Panc1 (cell line): ENCODE data around the gene KTN1. TPM values are rescaled to one million over a fixed set of nuclear protein-coding genes. Genes with fewer than 3 reads are reported as not detected.

Experiments used
- ATAC-seq: fragments of 200-7000 bp; cut with Tn5 transposase; 2 replicates; pipeline ENCODE4 v1.9.1; 2020; ENCODE audit warnings: mild to moderate bottlenecking, moderate library complexity
- BruUV-seq: library from RNA; stranded (reverse); fragments of 400-500 nt; replicated peaks from 2 replicates; lab custom pipeline; 2021; lab: Mats Ljungman, UMichigan
- CTCF ChIA-PET: fragments of 300-600 bp; sonication (Branson Sonifier 250); formaldehyde crosslinking; loops from one replicate; lab custom pipeline; 2022; ENCODE audit warnings: antibody characterized with exemption; lab: Charles Lee
- POLR2A ChIA-PET: fragments of 300-600 bp; sonication (Branson Sonifier 250); formaldehyde crosslinking; loops from one replicate; lab custom pipeline; 2022; ENCODE audit warnings: antibody characterized with exemption; lab: Charles Lee
- DNase-seq: peaks from one replicate; pipeline ENCODE4 v3.0.0-alpha.2; 2010; ENCODE audit warnings: low read depth, low spot score
- H3K27ac ChIP-seq: 2 replicates; pipeline ENCODE4 v1.5.1; 2011; ENCODE audit warnings: mild to moderate bottlenecking, low read length, inconsistent platforms
- H3K27me3 ChIP-seq: fragments of 200-500 bp; sonication (Bioruptor generic); 2 replicates; pipeline ENCODE4 v1.6.0; 2014; ENCODE audit warnings: low read length, inconsistent platforms; ENCODE audit not compliant: control insufficient read depth, insufficient read depth
- H3K36me3 ChIP-seq: fragments of 200-500 bp; sonication (Bioruptor generic); 2 replicates; pipeline ENCODE4 v1.5.1; 2014; ENCODE audit warnings: inconsistent platforms, mild to moderate bottlenecking, low read length, moderate library complexity; ENCODE audit not compliant: control insufficient read depth, insufficient read depth
- H3K4me1 ChIP-seq: 2 replicates; pipeline ENCODE4 v1.5.1; 2011; ENCODE audit warnings: inconsistent platforms, mild to moderate bottlenecking, low read length, moderate library complexity; ENCODE audit not compliant: control insufficient read depth, insufficient read depth
- H3K4me3 ChIP-seq, 2 experiments: 2 replicates each; pipeline ENCODE4 v1.5.1; 2011 to 2012; ENCODE audit warnings: low read depth in 2 of 2, low read length in 2 of 2, mild to moderate bottlenecking in 2 of 2, inconsistent platforms in 1 of 2, moderate library complexity in 1 of 2
- H3K9me3 ChIP-seq: fragments of 200-500 bp; sonication (Bioruptor generic); 2 replicates; pipeline ENCODE4 v1.5.1; 2014; ENCODE audit warnings: low read depth, mild to moderate bottlenecking, inconsistent platforms, low read length, moderate library complexity; ENCODE audit not compliant: control insufficient read depth, insufficient read depth
- POLR2AphosphoS5 ChIP-seq: IDR thresholded peaks from 2 replicates; pipeline ENCODE4 v1.6.1; 2012; ENCODE audit warnings: mild to moderate bottlenecking, low read depth, low read length, moderate library complexity
- SIN3A ChIP-seq: IDR thresholded peaks from 2 replicates; pipeline ENCODE4 v1.6.1; 2012; ENCODE audit warnings: low read depth, mild to moderate bottlenecking, low read length, moderate library complexity, borderline replicate concordance; ENCODE audit not compliant: insufficient read depth
- TCF7L2 ChIP-seq: IDR thresholded peaks from 2 replicates; pipeline ENCODE4 v1.6.1; 2011; ENCODE audit warnings: mild to moderate bottlenecking, low read depth, low read length, inconsistent platforms
- in situ Hi-C: cut with HindIII; loops from 2 replicates; pipeline ENCODE4 v1.10.0; 2016; ENCODE audit warnings: low sequenced_read_pairs, low pct_unique_long_range_greater_than_20kb
- intact Hi-C: fragments of 100-400 bp; cut with micrococcal nuclease; formaldehyde crosslinking; loops from one replicate; pipeline ENCODE4 v1.10.0; 2022; ENCODE audit not compliant: unreplicated experiment
- total RNA-seq: library from RNA; stranded (reverse); gene quantifications from one replicate; pipeline ENCODE4 v1.2.1, GENCODE V29; 2021; ENCODE audit not compliant: unreplicated experiment
- TF ChIP-seq, protein P1 (sequence below): fragments of 450-650 bp; IDR thresholded peaks from 2 replicates; pipeline ENCODE4 v1.5.1; 2017; ENCODE audit warnings: mild to moderate bottlenecking
- TF ChIP-seq, protein P2 (sequence below), 2 experiments: IDR thresholded peaks; 2 replicates each; pipeline ENCODE4 v1.6.1; 2011 to 2012; ENCODE audit warnings: low read depth in 2 of 2, control low read depth in 1 of 2, low read length in 1 of 2, mild to moderate bottlenecking in 1 of 2, moderate library complexity in 1 of 2; ENCODE audit not compliant: insufficient read depth in 1 of 2

The KTN1 gene
- total RNA-seq, 1 experiment from 2014 or later, result 310 TPM

DNA sequence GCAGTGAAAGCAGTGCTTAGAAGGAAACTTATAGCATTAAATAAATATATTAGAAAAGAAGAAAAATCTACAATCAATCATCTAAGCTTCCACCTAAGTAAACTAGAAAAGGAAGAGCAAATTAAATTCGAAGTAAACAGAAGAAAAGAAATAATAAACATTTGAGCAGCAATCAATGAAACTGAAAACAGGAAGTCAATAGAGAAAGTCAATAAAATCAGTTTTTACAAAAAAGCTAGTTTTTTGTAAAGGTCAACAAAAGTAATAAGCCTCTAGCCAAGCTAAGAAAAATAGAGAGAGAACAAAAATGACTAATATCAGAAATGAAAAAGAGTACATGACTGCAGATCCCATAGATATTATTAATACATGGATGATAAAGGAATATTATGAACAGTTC is 34.2 kb upstream of the KTN1 start:
- Histone ChIP-seq H3K9me3 (no peaks in the 10 kb centered on the region), H3K4me3 (no peak overlapping the region), H3K4me1 (peaks cover 18% of the 10 kb centered on the region), H3K27ac (no peak overlapping the region; the same call in 1 of the 2 replicates), H3K27me3 (no peaks in the 10 kb centered on the region), H3K36me3 (no peaks in the 10 kb centered on the region)
- intact Hi-C loops, result no loop called here
- ChIA-PET POLR2A (no interaction called here), CTCF (no interaction called here)
- BruUV-seq, result no TSS peak
- DNase-seq (no peak), ATAC-seq (no peak)
- TF ChIP-seq, protein P1, sequence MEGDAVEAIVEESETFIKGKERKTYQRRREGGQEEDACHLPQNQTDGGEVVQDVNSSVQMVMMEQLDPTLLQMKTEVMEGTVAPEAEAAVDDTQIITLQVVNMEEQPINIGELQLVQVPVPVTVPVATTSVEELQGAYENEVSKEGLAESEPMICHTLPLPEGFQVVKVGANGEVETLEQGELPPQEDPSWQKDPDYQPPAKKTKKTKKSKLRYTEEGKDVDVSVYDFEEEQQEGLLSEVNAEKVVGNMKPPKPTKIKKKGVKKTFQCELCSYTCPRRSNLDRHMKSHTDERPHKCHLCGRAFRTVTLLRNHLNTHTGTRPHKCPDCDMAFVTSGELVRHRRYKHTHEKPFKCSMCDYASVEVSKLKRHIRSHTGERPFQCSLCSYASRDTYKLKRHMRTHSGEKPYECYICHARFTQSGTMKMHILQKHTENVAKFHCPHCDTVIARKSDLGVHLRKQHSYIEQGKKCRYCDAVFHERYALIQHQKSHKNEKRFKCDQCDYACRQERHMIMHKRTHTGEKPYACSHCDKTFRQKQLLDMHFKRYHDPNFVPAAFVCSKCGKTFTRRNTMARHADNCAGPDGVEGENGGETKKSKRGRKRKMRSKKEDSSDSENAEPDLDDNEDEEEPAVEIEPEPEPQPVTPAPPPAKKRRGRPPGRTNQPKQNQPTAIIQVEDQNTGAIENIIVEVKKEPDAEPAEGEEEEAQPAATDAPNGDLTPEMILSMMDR, result no peak
- in situ Hi-C loops, result no loop called here

GRCh38 chr14:55546212-55546874 is 33.7 kb upstream of the KTN1 start:
- H3K4me1 ChIP-seq, result peaks cover 13% of the 10 kb centered on the region
- no peak overlapping the region for H3K4me3 ChIP-seq
- ATAC-seq, result no peak
- BruUV-seq, result no TSS peak
- no peak for TF ChIP-seq SIN3A
- TF ChIP-seq, protein P1, result no peak
- TF ChIP-seq TCF7L2, result no peak
- TF ChIP-seq POLR2AphosphoS5, result no peak
- TF ChIP-seq, protein P2, sequence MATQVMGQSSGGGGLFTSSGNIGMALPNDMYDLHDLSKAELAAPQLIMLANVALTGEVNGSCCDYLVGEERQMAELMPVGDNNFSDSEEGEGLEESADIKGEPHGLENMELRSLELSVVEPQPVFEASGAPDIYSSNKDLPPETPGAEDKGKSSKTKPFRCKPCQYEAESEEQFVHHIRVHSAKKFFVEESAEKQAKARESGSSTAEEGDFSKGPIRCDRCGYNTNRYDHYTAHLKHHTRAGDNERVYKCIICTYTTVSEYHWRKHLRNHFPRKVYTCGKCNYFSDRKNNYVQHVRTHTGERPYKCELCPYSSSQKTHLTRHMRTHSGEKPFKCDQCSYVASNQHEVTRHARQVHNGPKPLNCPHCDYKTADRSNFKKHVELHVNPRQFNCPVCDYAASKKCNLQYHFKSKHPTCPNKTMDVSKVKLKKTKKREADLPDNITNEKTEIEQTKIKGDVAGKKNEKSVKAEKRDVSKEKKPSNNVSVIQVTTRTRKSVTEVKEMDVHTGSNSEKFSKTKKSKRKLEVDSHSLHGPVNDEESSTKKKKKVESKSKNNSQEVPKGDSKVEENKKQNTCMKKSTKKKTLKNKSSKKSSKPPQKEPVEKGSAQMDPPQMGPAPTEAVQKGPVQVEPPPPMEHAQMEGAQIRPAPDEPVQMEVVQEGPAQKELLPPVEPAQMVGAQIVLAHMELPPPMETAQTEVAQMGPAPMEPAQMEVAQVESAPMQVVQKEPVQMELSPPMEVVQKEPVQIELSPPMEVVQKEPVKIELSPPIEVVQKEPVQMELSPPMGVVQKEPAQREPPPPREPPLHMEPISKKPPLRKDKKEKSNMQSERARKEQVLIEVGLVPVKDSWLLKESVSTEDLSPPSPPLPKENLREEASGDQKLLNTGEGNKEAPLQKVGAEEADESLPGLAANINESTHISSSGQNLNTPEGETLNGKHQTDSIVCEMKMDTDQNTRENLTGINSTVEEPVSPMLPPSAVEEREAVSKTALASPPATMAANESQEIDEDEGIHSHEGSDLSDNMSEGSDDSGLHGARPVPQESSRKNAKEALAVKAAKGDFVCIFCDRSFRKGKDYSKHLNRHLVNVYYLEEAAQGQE (IDR thresholded peaks at IDR 0.05; ENCODE audit: insufficient read depth in 1 of 2, low read depth in 2 of 2, low read length in 1 of 2), result no peak
- H3K27ac ChIP-seq, result peak overlapping the region; percentile 26; the same call in 1 of the 2 replicates
- intact Hi-C loops, result no loop called here
- H3K27me3 ChIP-seq, result no peaks in the 10 kb centered on the region
- POLR2A ChIA-PET, result no interaction called here
- in situ Hi-C loops, result no loop called here
- CTCF ChIA-PET, result no interaction called here
- no peaks in the 10 kb centered on the region for H3K36me3 ChIP-seq
- DNase-seq, result no peak
- no peaks in the 10 kb centered on the region for H3K9me3 ChIP-seq
